Measurements from ENCODE around the gene C1orf52. TPM values are rescaled to one million over a fixed set of nuclear protein-coding genes. Genes with fewer than 3 reads are reported as not detected.

The C1orf52 gene
- total and polyA plus RNA-seq, 2 of the 13 experiments (the other 11 are each of a cell fraction or from before 2014, with no cell fraction given), result 19.4 to 27.4 TPM

GRCh38 chr1:85307987-85308832 lies 48.7 kb upstream of the C1orf52 start:
- 19% methylated on average over 17 of the region's 27 CpGs for WGBS (ENCODE audit: low lambda C conversion rate)
- Histone ChIP-seq H3K36me3 (replicated peaks in 1 of 2; ENCODE audit: control insufficient read depth in 1 of 2, insufficient read depth in 2 of 2, low read length in 2 of 2) (no peaks in the 10 kb centered on the region), H2AFZ (ENCODE audit: low read length) (no peak overlapping the region), H3K4me2 (ENCODE audit: low read depth, low read length) (peak overlapping the region; percentile 78), H3K4me3 (replicated peaks in 1 of 3; ENCODE audit: insufficient read depth in 1 of 3, low read depth in 2 of 3, low read length in 3 of 3) (peak overlapping the region in 2 of 3 experiments; percentile 29; a peak in 2 of 6 replicates), H3K9me3 (ENCODE audit: low read length) (no peaks in the 10 kb centered on the region), H3K4me1 (ENCODE audit: insufficient read depth, low read length) (peaks cover 15% of the 10 kb centered on the region), H3K79me2 (ENCODE audit: insufficient read depth, low read length) (no peaks in the 10 kb centered on the region), H3K9ac (ENCODE audit: insufficient read depth, low read depth, low read length) (peak overlapping the region; percentile 55; the same call in 1 of the 2 replicates), H3K27me3 (ENCODE audit: control insufficient read depth in 1 of 2, insufficient read depth in 2 of 2, low read length in 2 of 2) (0 out of 5 replicates have a peak, but pooled peaks cover 0 to 4% of the 10 kb centered on the region in 2 experiments), H4K20me1 (ENCODE audit: insufficient read depth, low read length) (no peaks in the 10 kb centered on the region), H3K27ac (ENCODE audit: extremely low read length, insufficient read depth, low read length) (no peak overlapping the region)
- intact Hi-C loops (cut with micrococcal nuclease; ENCODE audit: unreplicated experiment), result loop anchor here (1.0 to 10.0 kb wide), 8 partner anchors 36 to 709 kb away; no protein-coding TSS in a partner anchor
- POLR2A ChIA-PET, result interaction anchor here (0.8 to 1.0 kb wide), 2 partner anchors 195 to 400 kb away, joined by 3 to 6 read pairs; partner anchors contain the start of gene ZNHIT6
- CTCF ChIA-PET (ENCODE audit: low intra/inter-chr PET ratio, low total read pairs), result interaction anchor here (0.8 to 3.2 kb wide), 7 partner anchors 36 to 710 kb away, joined by 3 to 64 read pairs (median 9); partner anchors contain the start of gene CCN1
- in situ Hi-C loops (cut with HindIII; ENCODE audit: extremely low pct_ligation_motif_present, low pct_unique_long_range_greater_than_20kb), result loop anchor here (5.0 to 10.0 kb wide), 3 partner anchors 89 to 577 kb away; no protein-coding TSS in a partner anchor
- FAIRE-seq (peak; percentile 80), DNase-seq (ENCODE audit: low spot score) (peak; percentile 70), ATAC-seq (peak; percentile 97)
- BruUV-seq (replicated peaks), result no TSS peak
- TF ChIP-seq BATF2 (CRISPR knock-in tag; IDR thresholded peaks at IDR 0.05) (no peak), ZNF576 (CRISPR knock-in tag; IDR thresholded peaks at IDR 0.05) (no peak), ZNF646 (CRISPR knock-in tag; IDR thresholded peaks at IDR 0.05) (0 out of 2 replicates have a peak, but pooled peaks have one; percentile 13), CCAR2 (optimal IDR thresholded peaks at IDR 0.05; ENCODE audit: low read depth, low read length) (no peak), HMG20A (CRISPR knock-in tag; IDR thresholded peaks at IDR 0.05; ENCODE audit: borderline replicate concordance) (no peak), REL (CRISPR knock-in tag; conservative IDR thresholded peaks at IDR 0.05) (0 out of 2 replicates have a peak, but pooled peaks have one; percentile 43), ZNF597 (CRISPR knock-in tag; IDR thresholded peaks at IDR 0.05) (no peak), ZNF512 (CRISPR knock-in tag; IDR thresholded peaks at IDR 0.05) (no peak), SATB2 (CRISPR knock-in tag; IDR thresholded peaks at IDR 0.05) (no peak), ISL2 (CRISPR knock-in tag; IDR thresholded peaks at IDR 0.05) (no peak), ZNF501 (CRISPR knock-in tag; IDR thresholded peaks at IDR 0.05) (peak; percentile 92), IRF2 (CRISPR knock-in tag; IDR thresholded peaks at IDR 0.05) (peak; percentile 61; the same call in 1 of the 2 replicates)

All from HepG2 (cell line).